NCI-H187 treated with DMSO at 0.1 percent for 48 hours (cell line): ENCODE data around the gene ARG2.

ENCODE experiments used
- DNase-seq: peaks from one replicate; lab custom pipeline; 2025; lab: John Stamatoyannopoulos, UW

Gene ARG2

GRCh38 chr14:67638642-67639041 lies 18.9 kb downstream of the ARG2 start:
- no peak for DNase-seq

- no peak for DNase-seq
Measured at GRCh38 chr14:67641480-67641879, 21.8 kb downstream of the ARG2 start.

GRCh38 chr14:67641902-67642749 lies 22.4 kb downstream of the ARG2 start:
- no peak for DNase-seq

GRCh38 chr14:67643713-67644112 lies 24.0 kb downstream of the ARG2 start:
- no peak for DNase-seq

GRCh38 chr14:67644428-67644827 lies 24.7 kb downstream of the ARG2 start:
- no peak for DNase-seq

- DNase-seq, result no peak
Measured at GRCh38 chr14:67645414-67645813, 25.7 kb downstream of the ARG2 start.

- DNase-seq, result no peak
Measured at GRCh38 chr14:67646131-67646530, 26.4 kb downstream of the ARG2 start.

GRCh38 chr14:67650151-67650550 lies 30.4 kb downstream of the ARG2 start:
- DNase-seq, result no peak

- no peak for DNase-seq
Measured at GRCh38 chr14:67650694-67651093, 31.0 kb downstream of the ARG2 start.

- DNase-seq, result no peak
Measured at GRCh38 chr14:67652189-67652588, 32.5 kb downstream of the ARG2 start.

- no peak for DNase-seq
Measured at GRCh38 chr14:67653651-67654280, 34.0 kb downstream of the ARG2 start.

- no peak for DNase-seq
Measured at GRCh38 chr14:67663633-67664032, 43.9 kb downstream of the ARG2 start.

GRCh38 chr14:67665868-67666267 lies 46.1 kb downstream of the ARG2 start:
- no peak for DNase-seq

- DNase-seq, result no peak
Measured at GRCh38 chr14:67666750-67667449, 47.2 kb downstream of the ARG2 start.

GRCh38 chr14:67668559-67668958 lies 48.8 kb downstream of the ARG2 start:
- no peak for DNase-seq

- no peak for DNase-seq
Measured at GRCh38 chr14:67673451-67673850, 53.7 kb downstream of the ARG2 start.

GRCh38 chr14:67674139-67674479 lies 54.4 kb downstream of the ARG2 start:
- peak; percentile 21 for DNase-seq

GRCh38 chr14:67674480-67675218 lies 54.9 kb downstream of the ARG2 start, which contains the start of gene VTI1B:
TSS of gene VTI1B (minus strand) at chr14:67674632. CDS start at chr14:67674489, 143 bp downstream.
- peak; percentile 39 for DNase-seq

- DNase-seq, result no peak
Measured at GRCh38 chr14:67675219-67675582, 55.5 kb downstream of the ARG2 start.

- DNase-seq, result no peak
Measured at GRCh38 chr14:67679006-67679405, 59.3 kb downstream of the ARG2 start.

- no peak for DNase-seq
Measured at GRCh38 chr14:67680121-67680602, 60.4 kb downstream of the ARG2 start.

GRCh38 chr14:67680941-67681340 lies 61.2 kb downstream of the ARG2 start:
- DNase-seq, result no peak
